ENCODE results near the gene ERMP1.

The ERMP1 gene

GRCh38 chr9:5756633-5757032 lies 76.3 kb downstream of the ERMP1 start:
- H3K4me3 ChIP-seq (ENCODE audit: control insufficient read depth, low read depth, low read length): no peak overlapping the region
- DNase-seq (ENCODE audit: low read depth): no peak
- TF ChIP-seq, protein P1, sequence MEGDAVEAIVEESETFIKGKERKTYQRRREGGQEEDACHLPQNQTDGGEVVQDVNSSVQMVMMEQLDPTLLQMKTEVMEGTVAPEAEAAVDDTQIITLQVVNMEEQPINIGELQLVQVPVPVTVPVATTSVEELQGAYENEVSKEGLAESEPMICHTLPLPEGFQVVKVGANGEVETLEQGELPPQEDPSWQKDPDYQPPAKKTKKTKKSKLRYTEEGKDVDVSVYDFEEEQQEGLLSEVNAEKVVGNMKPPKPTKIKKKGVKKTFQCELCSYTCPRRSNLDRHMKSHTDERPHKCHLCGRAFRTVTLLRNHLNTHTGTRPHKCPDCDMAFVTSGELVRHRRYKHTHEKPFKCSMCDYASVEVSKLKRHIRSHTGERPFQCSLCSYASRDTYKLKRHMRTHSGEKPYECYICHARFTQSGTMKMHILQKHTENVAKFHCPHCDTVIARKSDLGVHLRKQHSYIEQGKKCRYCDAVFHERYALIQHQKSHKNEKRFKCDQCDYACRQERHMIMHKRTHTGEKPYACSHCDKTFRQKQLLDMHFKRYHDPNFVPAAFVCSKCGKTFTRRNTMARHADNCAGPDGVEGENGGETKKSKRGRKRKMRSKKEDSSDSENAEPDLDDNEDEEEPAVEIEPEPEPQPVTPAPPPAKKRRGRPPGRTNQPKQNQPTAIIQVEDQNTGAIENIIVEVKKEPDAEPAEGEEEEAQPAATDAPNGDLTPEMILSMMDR (conservative IDR thresholded peaks at IDR 0.05; ENCODE audit: control insufficient read depth, insufficient read depth, low read depth, low read length): no peak

DNA sequence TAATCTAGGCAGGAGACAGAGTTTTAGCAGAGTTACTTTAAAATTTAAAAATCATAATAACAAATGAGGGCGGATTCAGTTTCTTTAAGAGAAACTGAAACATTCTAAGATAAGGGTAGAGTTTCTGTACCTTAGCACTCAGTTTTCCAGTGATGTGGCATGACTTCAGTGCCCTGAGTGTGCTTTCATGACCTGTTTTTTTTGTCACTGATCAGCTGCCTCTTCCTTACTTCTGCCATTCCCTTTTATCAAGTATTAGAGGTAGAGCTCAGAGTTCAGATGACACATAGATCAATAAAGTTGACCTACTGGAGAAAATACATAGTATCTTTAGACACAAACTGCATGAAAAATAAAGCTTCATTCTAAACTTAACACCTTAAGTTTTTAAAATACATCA lies 82.3 kb downstream of the ERMP1 start:
- no peak overlapping the region for H3K4me3 ChIP-seq (ENCODE audit: control insufficient read depth, low read depth, low read length)
- TF ChIP-seq, protein P1 (conservative IDR thresholded peaks at IDR 0.05; ENCODE audit: control insufficient read depth, insufficient read depth, low read depth, low read length): no peak
- DNase-seq (ENCODE audit: low read depth): no peak

- no peak overlapping the region for H3K4me3 ChIP-seq (ENCODE audit: control insufficient read depth, low read depth, low read length)
- TF ChIP-seq, protein P1 (conservative IDR thresholded peaks at IDR 0.05; ENCODE audit: control insufficient read depth, insufficient read depth, low read depth, low read length): no peak
- DNase-seq (ENCODE audit: low read depth): no peak
These were observed 83.6 kb downstream of the ERMP1 start for GRCh38 chr9:5749306-5749705.

DNA sequence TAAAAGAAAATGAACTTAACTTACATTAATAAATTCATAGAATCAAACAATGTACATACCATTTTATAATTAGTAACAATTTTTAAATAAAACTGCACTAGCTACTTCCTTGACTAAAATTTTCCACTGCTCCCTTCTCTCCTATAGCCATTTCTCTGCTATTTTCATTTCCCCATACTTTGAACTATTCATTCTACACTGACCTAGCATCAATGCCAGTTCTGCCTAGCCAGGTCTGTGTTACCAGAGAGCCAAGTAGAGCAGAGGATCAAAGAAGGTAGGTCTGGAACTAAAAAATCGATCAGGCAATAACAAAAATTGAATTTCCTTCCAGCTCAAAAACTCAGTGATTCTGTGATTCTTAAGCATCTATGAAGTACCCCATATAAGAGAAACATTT lies 84.5 kb downstream of the ERMP1 start:
- no peak overlapping the region for H3K4me3 ChIP-seq (ENCODE audit: control insufficient read depth, low read depth, low read length)
- TF ChIP-seq, protein P1 (conservative IDR thresholded peaks at IDR 0.05; ENCODE audit: control insufficient read depth, insufficient read depth, low read depth, low read length): no peak
- DNase-seq (ENCODE audit: low read depth): no peak

DNA sequence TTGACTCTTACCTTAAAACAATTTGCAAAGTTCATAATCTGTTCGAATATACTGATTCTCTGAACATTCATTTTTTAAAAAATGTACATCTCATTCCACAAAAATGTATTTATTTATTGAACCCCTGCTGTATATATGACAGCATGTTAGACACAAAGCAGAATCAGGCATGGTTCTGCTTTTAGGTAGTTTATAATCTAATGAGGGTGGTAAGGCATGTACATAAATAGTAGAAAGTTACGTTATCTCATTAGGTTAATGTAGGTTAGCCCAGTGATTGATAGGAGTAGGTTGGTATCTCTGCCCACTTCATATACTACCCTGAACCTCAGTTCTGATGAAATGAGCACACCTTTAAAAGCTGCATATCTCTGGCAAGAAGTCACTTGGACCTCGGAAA lies 89.8 kb downstream of the ERMP1 start:
- TF ChIP-seq, protein P1 (conservative IDR thresholded peaks at IDR 0.05; ENCODE audit: control insufficient read depth, insufficient read depth, low read depth, low read length): no peak
- no peak for DNase-seq (ENCODE audit: low read depth)
- H3K4me3 ChIP-seq (ENCODE audit: control insufficient read depth, low read depth, low read length): no peak overlapping the region

DNA sequence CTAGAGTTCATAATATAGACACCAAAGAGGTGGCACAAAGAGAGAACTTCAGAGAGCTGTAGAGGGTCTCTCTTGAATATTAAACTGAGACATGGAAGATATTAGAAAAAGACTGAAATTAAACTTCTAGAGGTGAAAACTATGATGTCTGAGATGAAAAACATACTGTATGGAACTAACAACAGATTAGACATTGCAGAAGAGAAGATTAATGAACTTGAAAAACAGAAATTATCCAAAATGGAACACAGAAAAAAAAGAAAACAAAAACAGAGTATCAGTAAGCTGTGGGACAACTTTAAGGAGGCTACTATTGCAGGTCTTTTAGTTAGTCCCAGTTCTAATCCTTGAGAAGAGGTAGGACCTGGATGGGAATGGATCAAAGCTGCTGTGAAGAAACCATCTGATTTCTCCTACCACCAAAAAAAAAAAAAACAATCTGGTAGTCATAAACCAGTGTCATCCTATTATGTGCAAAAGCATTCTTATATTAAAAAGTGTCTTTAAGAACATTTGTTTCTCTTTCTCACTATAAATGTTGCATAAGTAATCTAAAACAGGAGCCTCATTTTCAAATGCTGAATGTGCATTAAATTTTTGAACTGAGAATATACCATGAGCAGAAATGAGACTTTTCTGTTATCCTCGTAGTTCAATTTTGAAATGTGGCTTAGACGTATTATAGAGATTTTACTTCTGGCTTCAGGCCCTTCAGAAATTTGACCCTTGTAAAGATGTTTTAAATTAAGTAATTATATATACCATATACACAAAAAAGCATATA lies 96.2 kb downstream of the ERMP1 start:
- no peak for DNase-seq (ENCODE audit: low read depth)
- TF ChIP-seq, protein P1 (conservative IDR thresholded peaks at IDR 0.05; ENCODE audit: control insufficient read depth, insufficient read depth, low read depth, low read length): no peak
- no peak overlapping the region for H3K4me3 ChIP-seq (ENCODE audit: control insufficient read depth, low read depth, low read length)
